Pancreas (tissue), 10 donors: Measurements from ENCODE around the gene LYPLA2. TPM values are rescaled to one million over a fixed set of nuclear protein-coding genes. Genes with fewer than 3 reads are reported as not detected.

Experiments
- ATAC-seq, 4 donors: fragments of 200-7000 bp; cut with Tn5 transposase; one replicate each; pipeline versions ENCODE4 v1.8.0 to v1.9.1; 2020; ENCODE audit warnings: mild to moderate bottlenecking in 4 of 4, moderate library complexity in 4 of 4
- DNase-seq, 6 donors: peaks; one replicate each; pipeline ENCODE4 v3.0.0-alpha.2; 2020
- FAIRE-seq: peaks from 2 replicates; lab custom pipeline; 2012; peaks lifted over from hg19 to GRCh38; lab: Jason Lieb, UNC
- H3K27ac ChIP-seq, 4 donors: fragments of 200-600 bp; sonication (generic); 1 replicate in 3 of 4; 2 replicates in 1 of 4; pipeline versions ENCODE4 v1.5.0 to v1.8.0; 2020
- H3K27me3 ChIP-seq, 4 donors: fragments of 200-600 bp; one replicate each; pipeline ENCODE4 v1.8.0; 2021
- H3K36me3 ChIP-seq, 3 donors: fragments of 200-600 bp; sonication (generic) in 1 of 3; one replicate each; pipeline versions ENCODE4 v1.5.0 to v1.8.0; 2020 to 2021
- H3K4me1 ChIP-seq, 3 donors: fragments of 200-600 bp; one replicate each; pipeline ENCODE4 v1.8.0; 2021
- H3K4me3 ChIP-seq, 4 donors: fragments of 200-600 bp; sonication (generic) in 2 of 4; one replicate each; pipeline versions ENCODE4 v1.5.0 to v1.8.0; 2020 to 2021
- H3K9me3 ChIP-seq, 4 donors: fragments of 200-600 bp; one replicate each; pipeline ENCODE4 v1.8.0; 2021
- WGBS, 2 donors: extraction: QIAGEN DNeasy Blood & Tissue Kit; methylation state at CpG; one replicate each; pipeline ENCODE4 v1.1.7; 2013; 5-methylcytosine and 5-hydroxymethylcytosine counted together
- intact Hi-C, 3 donors: fragments of 100-400 bp; cut with DNase I; formaldehyde crosslinking; loops; one replicate each; pipeline versions ENCODE4 v1.11.1 to v1.14.2; 2022
- polyA plus RNA-seq, 2 donors: library from polyadenylated mRNA; stranded (reverse); fragments of 200-250 nt; gene quantifications; one replicate each; pipeline ENCODE4 v1.2.3, GENCODE V29; 2013
- total RNA-seq, 6 donors: library from RNA; stranded (reverse); fragmentation: NEBNext Ultra II Directional in 4 of 6; extraction: Animal tissue kit (Norgen Biotek cat#: 25700) in 4 of 6; gene quantifications; one replicate each; pipeline versions ENCODE4 v1.2.1 to v1.2.4, GENCODE V29; 2021 to 2023
- TF ChIP-seq, protein P1 (sequence below), 4 donors: fragments of 200-600 bp; sonication (generic) in 3 of 4; IDR thresholded peaks; one replicate each; pipeline versions ENCODE4 v1.5.0 to v1.8.0; 2021; ENCODE audit warnings: antibody characterized with exemption in 4 of 4
- donor health status: healthy with polysubstance abuse.
- donor health status: DM: no; HTN: no; CAD: no; lungs with moderate emphysema.
- donor health status: DM: no; HTN: no; CAD: no.
- donor health status: control.
- donor health status: control.
- donor health status: Bipolar disorder and iron deficiency.
- donor health status: DM: yes; HTN: yes; CAD: no.
- donor health status: DM: no; HTN: no; CAD: no.
- donor health status: DM: no; HTN: no; CAD: no.
- donor health status: DM: yes; HTN: yes; CAD: no.

The LYPLA2 gene
- total and polyA plus RNA-seq, 8 donors = 13.6 to 45.4 (median 22.9) TPM

DNA sequence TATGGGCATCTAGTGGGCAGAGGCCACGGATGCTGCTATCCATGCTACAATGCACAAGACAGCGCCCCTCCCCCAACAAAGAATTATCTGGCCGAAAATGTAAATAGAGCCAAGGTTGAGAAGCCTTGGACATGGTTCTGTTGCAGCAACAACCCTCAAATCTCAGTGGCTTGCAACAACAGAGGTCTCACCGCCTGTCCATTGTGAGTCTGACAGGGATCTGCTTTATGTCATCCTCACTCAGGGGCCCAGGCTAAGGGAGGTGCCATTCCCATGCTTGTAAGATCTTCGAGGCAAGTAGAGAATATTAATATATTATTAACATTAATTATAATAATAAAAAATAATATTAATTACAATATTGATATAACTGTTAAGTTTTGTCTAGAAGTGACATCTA, 22.2 kb upstream of the LYPLA2 start:
- DNase-seq (no peak), FAIRE-seq (no peak), ATAC-seq (no peak)
- Histone ChIP-seq H3K36me3 (no peaks in the 10 kb centered on the region), H3K4me1 (no peaks in the 10 kb centered on the region), H3K27me3 (no peaks in the 10 kb centered on the region), H3K27ac (no peak overlapping the region), H3K4me3 (no peak overlapping the region), H3K9me3 (no peaks in the 10 kb centered on the region)
- WGBS, 2 donors = 70 to 78% methylated on average over 5 of the region's 5 CpGs
- intact Hi-C loops = no loop called here
- TF ChIP-seq, protein P1, sequence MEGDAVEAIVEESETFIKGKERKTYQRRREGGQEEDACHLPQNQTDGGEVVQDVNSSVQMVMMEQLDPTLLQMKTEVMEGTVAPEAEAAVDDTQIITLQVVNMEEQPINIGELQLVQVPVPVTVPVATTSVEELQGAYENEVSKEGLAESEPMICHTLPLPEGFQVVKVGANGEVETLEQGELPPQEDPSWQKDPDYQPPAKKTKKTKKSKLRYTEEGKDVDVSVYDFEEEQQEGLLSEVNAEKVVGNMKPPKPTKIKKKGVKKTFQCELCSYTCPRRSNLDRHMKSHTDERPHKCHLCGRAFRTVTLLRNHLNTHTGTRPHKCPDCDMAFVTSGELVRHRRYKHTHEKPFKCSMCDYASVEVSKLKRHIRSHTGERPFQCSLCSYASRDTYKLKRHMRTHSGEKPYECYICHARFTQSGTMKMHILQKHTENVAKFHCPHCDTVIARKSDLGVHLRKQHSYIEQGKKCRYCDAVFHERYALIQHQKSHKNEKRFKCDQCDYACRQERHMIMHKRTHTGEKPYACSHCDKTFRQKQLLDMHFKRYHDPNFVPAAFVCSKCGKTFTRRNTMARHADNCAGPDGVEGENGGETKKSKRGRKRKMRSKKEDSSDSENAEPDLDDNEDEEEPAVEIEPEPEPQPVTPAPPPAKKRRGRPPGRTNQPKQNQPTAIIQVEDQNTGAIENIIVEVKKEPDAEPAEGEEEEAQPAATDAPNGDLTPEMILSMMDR (IDR thresholded peaks at IDR 0.05) = no peak

DNA sequence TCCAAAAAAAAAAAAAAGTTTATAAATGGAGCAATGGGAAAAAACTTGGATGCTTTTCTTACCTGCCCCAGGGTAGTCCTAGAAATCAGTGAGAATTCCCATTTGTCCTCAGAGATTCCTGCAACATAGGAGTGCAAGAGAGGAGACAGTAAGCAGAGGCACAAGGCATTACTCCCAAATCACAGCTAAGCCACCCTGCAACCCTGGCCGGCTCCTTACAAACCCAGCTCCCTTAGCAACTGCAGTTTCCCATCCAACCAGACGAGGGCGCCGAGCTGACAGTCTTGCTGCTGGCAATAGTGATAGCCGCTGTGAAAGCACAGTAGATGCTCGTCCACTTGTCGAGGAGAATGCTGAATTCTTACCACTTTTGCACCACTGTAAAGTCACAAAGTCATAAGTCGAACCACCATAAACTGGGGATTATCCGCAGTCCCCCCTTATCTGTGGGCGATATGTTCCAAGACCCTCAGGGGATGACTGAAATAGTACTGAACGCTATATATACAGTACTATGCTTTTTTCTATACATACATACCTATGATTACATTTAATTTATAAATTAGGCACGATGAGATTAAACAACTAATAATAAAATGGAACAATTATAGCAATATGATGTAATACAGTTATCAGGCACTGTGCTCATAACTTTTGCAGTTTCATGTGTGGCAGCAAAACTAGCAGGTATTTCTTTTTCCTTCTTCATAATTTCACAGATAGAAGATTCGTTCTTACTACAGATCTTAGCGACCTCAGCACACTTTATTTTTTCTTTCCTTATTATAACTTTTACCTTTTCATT, 18.7 kb upstream of the LYPLA2 start:
- WGBS, 2 donors = 13% methylated on average over 14 of the region's 14 CpGs
- ATAC-seq (peak; percentile 86 to 99 (median 94)), FAIRE-seq (no peak), DNase-seq (peak; percentile 71 to 96 (median 86))
- Histone ChIP-seq H3K4me1 (peaks cover 0 to 6% (median under 1%) of the 10 kb centered on the region in 3 donors), H3K36me3 (no peaks in the 10 kb centered on the region), H3K27ac (no peak overlapping the region), H3K9me3 (no peaks in the 10 kb centered on the region), H3K4me3 (no peak overlapping the region), H3K27me3 (no peaks in the 10 kb centered on the region)
- intact Hi-C loops = loop anchor here in 2 of 3 donors (10.0 kb wide), 2 partner anchors 93 to 143 kb away; partner anchors contain the start of genes CNR2 (in 1 of the 2) and FUCA1 (in 1 of the 2)
- TF ChIP-seq, protein P1 (IDR thresholded peaks at IDR 0.05) = peak; percentile 64 to 88 (median 78)

DNA sequence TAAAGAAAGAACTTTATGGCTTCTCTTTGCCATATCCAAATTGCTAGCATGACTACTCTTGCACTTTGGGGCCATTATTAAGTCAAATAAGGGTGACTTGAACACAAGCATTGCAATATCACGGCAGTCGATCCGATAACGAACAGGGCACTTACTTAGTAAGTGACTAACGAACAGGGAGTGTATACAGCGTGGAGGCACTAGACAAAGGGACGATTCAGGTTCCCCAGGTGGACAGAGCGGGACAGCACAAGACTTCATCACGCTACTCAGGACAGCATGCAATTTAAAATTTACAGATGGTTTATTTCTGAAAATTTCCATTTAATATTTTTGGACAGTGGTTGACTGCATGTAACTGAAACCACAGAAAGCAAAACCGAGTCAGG, 18.1 kb upstream of the LYPLA2 start:
- H3K9me3 ChIP-seq = no peaks in the 10 kb centered on the region
- no peak overlapping the region for H3K27ac ChIP-seq
- 72 to 77% methylated on average over 10 of the region's 10 CpGs for WGBS, 2 donors
- DNase-seq (no peak), FAIRE-seq (no peak), ATAC-seq (no peak)
- TF ChIP-seq, protein P1 (IDR thresholded peaks at IDR 0.05) = no peak
- peaks cover 0 to 10% (median 3%) of the 10 kb centered on the region in 3 donors for H3K4me1 ChIP-seq
- intact Hi-C loops = loop anchor here in 2 of 3 donors (10.0 kb wide), 2 partner anchors 92 to 142 kb away; partner anchors contain the start of genes CNR2 (in 1 of the 2) and FUCA1 (in 1 of the 2)
- H3K4me3 ChIP-seq = no peak overlapping the region
- H3K27me3 ChIP-seq = no peaks in the 10 kb centered on the region
- no peaks in the 10 kb centered on the region for H3K36me3 ChIP-seq

DNA sequence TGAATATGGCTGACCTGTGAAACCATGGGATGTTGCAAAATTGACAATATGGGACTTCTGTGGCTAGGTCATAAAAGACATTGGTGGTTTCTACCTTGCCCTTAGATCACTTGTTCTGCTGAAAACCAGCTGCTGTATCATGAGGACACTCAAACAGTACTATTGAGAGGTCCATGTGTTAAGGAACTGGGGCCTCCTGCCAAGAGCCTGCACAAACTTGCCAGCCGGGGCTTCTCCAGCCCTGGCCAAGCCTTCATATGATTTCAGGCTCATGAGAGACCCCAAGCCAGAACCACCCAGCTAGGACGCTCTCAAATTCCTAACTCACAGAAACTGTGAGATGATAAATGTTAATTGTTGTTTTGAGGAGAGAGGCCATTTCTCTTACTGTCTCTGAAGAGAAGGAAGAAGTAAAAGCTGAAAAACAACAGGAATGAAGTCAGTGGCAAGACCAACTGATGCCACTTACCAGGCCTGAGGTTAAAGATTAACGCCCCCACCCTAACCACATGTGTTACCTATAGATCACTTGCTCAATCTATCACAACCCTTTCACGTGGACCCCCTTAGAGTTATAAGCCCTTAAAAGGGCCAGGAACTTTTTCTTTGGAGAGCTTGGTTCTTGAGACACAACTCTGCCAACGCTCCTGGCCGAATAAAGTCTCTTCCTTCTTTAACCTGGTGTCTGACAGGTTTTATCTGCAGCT, 16.6 kb upstream of the LYPLA2 start:
- no peaks in the 10 kb centered on the region for H3K9me3 ChIP-seq
- H3K27me3 ChIP-seq = no peaks in the 10 kb centered on the region
- intact Hi-C loops = loop anchor here in 2 of 3 donors (10.0 kb wide), 2 partner anchors 90 to 140 kb away; partner anchors contain the start of genes CNR2 (in 1 of the 2) and FUCA1 (in 1 of the 2)
- H3K4me3 ChIP-seq = no peak overlapping the region
- no peak for FAIRE-seq
- no peaks in the 10 kb centered on the region for H3K36me3 ChIP-seq
- ATAC-seq = no peak
- no peak overlapping the region for H3K27ac ChIP-seq
- no peak for DNase-seq
- TF ChIP-seq, protein P1 (IDR thresholded peaks at IDR 0.05) = no peak
- peaks cover 5 to 15% (median 8%) of the 10 kb centered on the region in 3 donors for H3K4me1 ChIP-seq
- WGBS, 2 donors = 65 to 68% methylated on average over 6 of the region's 6 CpGs
